A204.1 (cell line): ENCODE data around the gene MRPS18A.
"Not testable (repeated sequence)": the region's sequence is repeated elsewhere in the genome, so short reads cannot be mapped to it uniquely, and the experiment has no call there.

Experiments
- FAIRE-seq: peaks from 2 replicates; lab custom pipeline; 2012; peaks lifted over from hg19 to GRCh38; lab: Jason Lieb, UNC

Gene MRPS18A

GRCh38 chr6:43717389-43717788, 29.8 kb upstream of the MRPS18A start:
- FAIRE-seq: no peak

- FAIRE-seq: no peak
Measured at GRCh38 chr6:43716099-43716498, 28.5 kb upstream of the MRPS18A start.

GRCh38 chr6:43715056-43715788, 27.6 kb upstream of the MRPS18A start:
- no peak for FAIRE-seq

- no peak for FAIRE-seq
Measured at GRCh38 chr6:43714311-43715055, 26.9 kb upstream of the MRPS18A start.

- no peak for FAIRE-seq
Measured at GRCh38 chr6:43713643-43714310, 26.2 kb upstream of the MRPS18A start.

GRCh38 chr6:43712579-43712978, 25.0 kb upstream of the MRPS18A start:
- no peak for FAIRE-seq

- no peak for FAIRE-seq
Measured at GRCh38 chr6:43710576-43710975, 23.0 kb upstream of the MRPS18A start.

GRCh38 chr6:43709654-43710303, 22.2 kb upstream of the MRPS18A start:
- no peak for FAIRE-seq

GRCh38 chr6:43708860-43709653, 21.5 kb upstream of the MRPS18A start:
- FAIRE-seq: no peak

- no peak for FAIRE-seq
Measured at GRCh38 chr6:43707767-43708166, 20.2 kb upstream of the MRPS18A start.

- no peak for FAIRE-seq
Measured at GRCh38 chr6:43707269-43707668, 19.7 kb upstream of the MRPS18A start.

- no peak for FAIRE-seq
Measured at GRCh38 chr6:43706788-43707187, 19.2 kb upstream of the MRPS18A start.

GRCh38 chr6:43705996-43706395, 18.4 kb upstream of the MRPS18A start:
- no peak for FAIRE-seq

GRCh38 chr6:43703512-43704429, 16.2 kb upstream of the MRPS18A start:
- FAIRE-seq: no peak

GRCh38 chr6:43702534-43703440, 15.2 kb upstream of the MRPS18A start:
- no peak for FAIRE-seq

GRCh38 chr6:43702171-43702533, 14.6 kb upstream of the MRPS18A start:
- no peak for FAIRE-seq

GRCh38 chr6:43700939-43701560, 13.5 kb upstream of the MRPS18A start:
- not testable (repeated sequence) for FAIRE-seq

- FAIRE-seq: no peak
Measured at GRCh38 chr6:43699564-43700186, 12.1 kb upstream of the MRPS18A start.
